Heart left ventricle (tissue), 13 donors: Measurements from ENCODE around the gene NDFIP1.

ENCODE experiments used
- POLR2A ChIP-seq, 2 donors: fragments of 450-650 bp; IDR thresholded peaks; one replicate each; pipeline ENCODE4 v1.6.1; 2017; ENCODE audit warnings: antibody characterized with exemption in 2 of 2, mild to moderate bottlenecking in 2 of 2, moderate library complexity in 2 of 2
- TF ChIP-seq, protein P1 (sequence below), 12 donors: fragments of 200-600 bp; sonication (generic) in 4 of 12; IDR thresholded peaks; one replicate each; pipeline versions ENCODE4 v1.5.0 to v1.8.0; 2018 to 2022; ENCODE audit warnings: antibody characterized with exemption in 12 of 12, mild to moderate bottlenecking in 5 of 12
- donor health status: ischemic (EF 13 %, LVEDD 7.1; RV severe dilation, severe dysfunction).
- donor health status: DM: no; HTN: yes; CAD: no.
- donor health status: DM: no; HTN: no; CAD: no.
- donor health status: ischemic (EF 25% LVEDD 6.9; RV normal size, moderate dysfunction).
- donor health status: ischemic (EF 25% LVEDD 5.7; RV mildly dilated, moderate dysfunction).
- donor health status: ischemic (EF 35%, LVEDD 5.7; RV mildly dilated, moderate dysfunction).
- donor health status: nonischemic (EF 11% LVEDD 7.7; RV severe dilation, severe dysfunction).
- donor health status: DM: yes; HTN: yes; CAD: no.
- donor health status: PGD.
- donor health status: ischemic (EF 29% LVEDD 5.4; RV normal size, mild dysfunction).
- donor health status: nonischemic (EF 23%, LVEDD 6.1; RV moderate dilation, normal function).

DNA sequence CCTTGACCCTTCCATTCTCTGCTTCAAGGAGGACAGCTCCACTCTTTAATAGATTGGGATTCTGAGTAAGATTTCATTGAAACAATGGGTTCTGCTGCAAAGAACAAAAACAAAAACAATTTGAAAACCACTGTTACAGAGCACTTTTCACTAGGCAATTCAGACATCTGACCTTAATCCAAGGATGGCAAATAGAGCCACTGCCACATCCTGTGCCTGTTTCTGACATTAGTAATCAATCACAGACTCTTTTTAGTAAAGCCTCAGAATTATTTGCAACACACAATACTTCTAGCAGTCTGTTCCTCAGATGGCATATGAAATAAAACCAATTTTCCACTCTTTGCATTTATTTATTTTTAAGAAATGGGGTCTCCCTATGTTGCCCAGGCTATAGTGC lies 37.8 kb upstream of the NDFIP1 start:
- TF ChIP-seq, protein P1, sequence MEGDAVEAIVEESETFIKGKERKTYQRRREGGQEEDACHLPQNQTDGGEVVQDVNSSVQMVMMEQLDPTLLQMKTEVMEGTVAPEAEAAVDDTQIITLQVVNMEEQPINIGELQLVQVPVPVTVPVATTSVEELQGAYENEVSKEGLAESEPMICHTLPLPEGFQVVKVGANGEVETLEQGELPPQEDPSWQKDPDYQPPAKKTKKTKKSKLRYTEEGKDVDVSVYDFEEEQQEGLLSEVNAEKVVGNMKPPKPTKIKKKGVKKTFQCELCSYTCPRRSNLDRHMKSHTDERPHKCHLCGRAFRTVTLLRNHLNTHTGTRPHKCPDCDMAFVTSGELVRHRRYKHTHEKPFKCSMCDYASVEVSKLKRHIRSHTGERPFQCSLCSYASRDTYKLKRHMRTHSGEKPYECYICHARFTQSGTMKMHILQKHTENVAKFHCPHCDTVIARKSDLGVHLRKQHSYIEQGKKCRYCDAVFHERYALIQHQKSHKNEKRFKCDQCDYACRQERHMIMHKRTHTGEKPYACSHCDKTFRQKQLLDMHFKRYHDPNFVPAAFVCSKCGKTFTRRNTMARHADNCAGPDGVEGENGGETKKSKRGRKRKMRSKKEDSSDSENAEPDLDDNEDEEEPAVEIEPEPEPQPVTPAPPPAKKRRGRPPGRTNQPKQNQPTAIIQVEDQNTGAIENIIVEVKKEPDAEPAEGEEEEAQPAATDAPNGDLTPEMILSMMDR (IDR thresholded peaks at IDR 0.05): no peak
- no peak for TF ChIP-seq POLR2A (IDR thresholded peaks at IDR 0.05)
